HG02943 (cell line): Measurements from ENCODE around the gene PTPRK.
"Not testable (repeated sequence)": the region's sequence is repeated elsewhere in the genome, so short reads cannot be mapped to it uniquely, and the experiment has no call there.

Experiments
- ATAC-seq: cut with Tn5 transposase; IDR thresholded peaks from one replicate; pipeline ENCODE4 v1.9.1; 2021; ENCODE audit warnings: mild to moderate bottlenecking, low read depth, moderate library complexity; ENCODE audit not compliant: unreplicated experiment

PTPRK gene

DNA sequence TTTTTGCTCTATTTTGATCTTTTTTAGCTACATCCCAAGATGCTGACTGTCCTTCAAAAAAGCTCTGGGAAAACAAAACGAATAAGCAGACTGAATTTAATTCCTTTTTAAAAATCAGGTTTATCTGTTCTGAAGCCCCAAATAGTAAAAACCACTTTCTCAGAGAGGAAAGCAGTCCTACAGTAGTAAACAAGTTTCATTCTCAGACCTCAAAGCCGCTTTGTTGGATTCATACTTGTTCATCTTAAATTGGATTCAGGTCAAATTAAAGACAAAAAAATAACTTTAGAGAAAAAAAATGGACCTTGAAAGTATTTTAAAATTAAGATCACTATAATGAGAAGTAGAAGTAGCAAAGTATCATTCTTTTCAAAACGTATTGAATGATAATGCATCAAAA, 523.5 kb downstream of the PTPRK start:
- no peak for ATAC-seq

DNA sequence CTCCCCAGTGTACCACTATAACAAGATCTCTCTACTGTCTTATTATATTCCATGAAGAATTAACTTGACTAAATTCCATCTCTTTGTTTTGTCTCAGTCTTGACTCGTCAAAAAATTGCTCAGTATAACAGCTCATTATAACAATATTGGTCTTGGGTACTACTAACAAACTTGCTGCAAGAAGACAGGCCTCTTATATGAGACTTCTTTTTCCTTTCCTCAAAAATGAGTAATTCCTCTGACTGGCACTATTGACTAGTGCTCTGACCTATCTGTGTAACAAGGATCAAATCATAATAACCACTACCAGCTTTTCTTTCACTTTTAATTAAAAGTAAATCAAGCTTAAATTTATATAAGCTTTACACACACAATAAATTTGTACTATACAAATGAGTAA, 528.3 kb downstream of the PTPRK start:
- ATAC-seq = no peak

DNA sequence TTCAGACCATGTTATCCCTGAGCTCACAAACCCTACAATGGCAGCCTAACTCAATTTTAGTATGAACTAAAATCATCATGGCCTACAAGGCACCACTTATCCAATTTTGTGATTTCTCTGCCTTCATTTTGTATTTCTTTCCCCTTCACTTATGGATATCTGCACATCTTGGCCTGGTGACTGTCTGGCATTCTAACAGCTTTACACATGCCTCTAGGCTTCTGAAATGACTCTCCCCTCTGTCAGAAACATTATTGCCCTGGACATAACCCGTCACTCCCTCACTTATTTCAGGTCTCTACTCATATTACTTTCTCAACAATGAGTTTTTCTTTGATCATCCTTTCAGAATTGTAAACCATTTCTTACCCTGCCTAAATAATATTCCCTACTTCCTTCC, 530.3 kb downstream of the PTPRK start:
- ATAC-seq = no peak

DNA sequence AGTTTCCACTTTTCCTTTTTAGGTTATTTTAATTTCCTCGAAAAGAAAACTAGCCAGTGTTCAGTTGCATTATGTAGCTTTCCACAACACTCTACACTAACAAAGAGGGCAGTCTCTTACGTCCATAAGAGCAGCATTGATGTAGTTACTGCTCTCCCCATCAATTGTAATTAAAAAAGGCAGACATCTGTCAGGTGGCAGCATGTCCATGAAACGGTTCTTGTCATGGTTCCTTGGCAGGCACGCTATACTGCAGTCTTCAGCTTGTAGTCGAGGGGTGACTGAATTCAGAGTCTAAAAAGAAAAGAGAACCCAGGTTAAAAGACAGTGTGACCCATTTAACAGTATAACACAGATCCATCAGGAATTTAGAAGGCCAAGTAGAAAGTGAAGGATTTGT, 539.4 kb downstream of the PTPRK start:
- no peak for ATAC-seq

DNA sequence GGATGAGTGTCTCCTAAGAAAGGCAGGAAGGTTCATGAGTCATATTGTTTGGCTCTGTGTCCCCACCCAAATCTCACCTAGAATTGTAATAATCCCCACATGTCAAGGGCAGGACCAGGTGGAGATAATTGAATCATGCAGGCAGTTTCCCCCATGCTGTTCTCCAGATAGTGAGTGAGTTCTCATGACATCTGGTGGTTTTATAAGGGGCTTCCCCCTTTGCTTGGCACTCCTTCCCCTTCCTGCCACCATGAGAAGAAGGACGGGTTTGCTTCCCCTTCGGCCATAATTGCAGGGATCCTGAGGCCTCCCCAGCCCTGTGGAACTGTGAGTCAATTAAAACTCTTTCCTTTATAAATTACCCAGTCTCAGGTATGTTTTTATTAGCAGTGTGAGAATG, 542.2 kb downstream of the PTPRK start:
- ATAC-seq = not testable (repeated sequence)

DNA sequence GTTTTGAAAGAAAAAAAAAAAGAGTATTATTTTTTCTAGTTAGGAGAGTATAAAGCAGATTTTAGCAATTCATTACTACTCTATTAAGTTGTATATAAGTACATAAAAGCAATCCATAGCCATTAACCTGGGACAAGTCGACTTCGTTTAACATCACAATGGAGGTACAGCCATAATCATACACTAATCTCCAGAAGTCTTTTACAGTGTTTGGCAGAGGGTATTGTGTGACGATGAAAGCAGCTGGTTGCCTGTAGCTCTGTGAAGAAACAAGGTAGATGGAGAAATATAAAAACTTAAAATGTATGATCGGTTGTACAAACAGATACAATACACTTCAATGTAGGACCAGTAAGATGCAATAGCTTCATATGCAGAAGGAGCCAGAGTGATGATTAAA, 543.6 kb downstream of the PTPRK start:
- ATAC-seq = no peak

DNA sequence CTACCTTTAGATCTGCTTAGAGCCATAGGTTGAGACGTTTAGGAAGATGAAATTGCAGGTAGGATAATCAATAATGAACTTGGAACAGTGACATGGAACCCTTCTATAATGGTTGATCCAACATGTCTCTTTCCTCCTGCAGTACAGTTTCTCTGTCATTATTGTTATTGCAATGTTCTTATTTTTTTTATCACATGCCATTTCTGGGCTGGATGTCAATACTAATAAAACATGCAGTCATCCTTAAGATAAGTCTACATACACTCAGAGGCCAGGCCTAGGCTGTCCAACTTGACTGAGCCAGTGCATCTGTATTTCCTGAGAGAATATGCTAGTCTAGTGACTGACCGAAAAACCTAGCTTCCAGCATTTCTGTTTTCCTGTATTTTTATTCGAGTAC, 544.3 kb downstream of the PTPRK start:
- no peak for ATAC-seq

DNA sequence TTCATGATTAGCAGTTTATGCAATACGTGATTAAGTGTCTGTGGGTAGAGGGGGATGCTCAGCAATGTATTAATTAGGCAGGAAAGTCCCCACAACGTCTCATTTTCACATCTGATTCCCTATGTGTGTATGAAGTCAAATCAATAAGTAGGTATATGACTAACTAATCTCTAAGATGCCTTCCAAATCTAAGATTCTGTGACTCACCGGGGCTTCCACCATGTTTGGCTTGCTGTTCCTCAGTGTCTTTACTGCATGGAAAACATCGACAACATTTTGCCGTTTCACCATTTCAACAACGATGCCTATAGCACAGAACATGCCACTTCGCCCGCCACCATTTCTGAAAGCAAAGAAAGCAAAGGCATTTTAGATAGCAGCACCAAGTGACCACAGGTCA, 547.6 kb downstream of the PTPRK start:
- ATAC-seq = no peak

DNA sequence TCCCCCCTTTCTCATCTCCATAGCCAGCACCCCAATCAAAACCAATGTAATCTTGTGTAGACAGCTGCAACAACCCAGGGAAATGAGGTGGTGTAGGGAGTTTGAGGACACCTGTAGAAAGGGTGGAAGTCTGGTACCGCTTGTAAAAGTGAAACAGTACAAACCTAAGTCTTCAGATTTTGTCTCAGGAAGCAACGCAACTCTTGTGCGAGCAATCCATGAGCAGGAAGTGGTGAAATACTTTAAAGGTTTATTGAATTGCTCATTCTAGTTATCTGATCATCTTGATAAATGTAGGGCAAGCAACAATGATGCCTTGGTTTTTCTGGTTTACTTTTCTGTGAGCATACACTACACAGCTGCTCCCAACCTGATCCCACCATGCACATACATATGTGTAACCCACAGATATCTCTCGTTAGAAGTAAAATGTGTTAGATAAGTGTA, 548.4 kb downstream of the PTPRK start:
- ATAC-seq = no peak

DNA sequence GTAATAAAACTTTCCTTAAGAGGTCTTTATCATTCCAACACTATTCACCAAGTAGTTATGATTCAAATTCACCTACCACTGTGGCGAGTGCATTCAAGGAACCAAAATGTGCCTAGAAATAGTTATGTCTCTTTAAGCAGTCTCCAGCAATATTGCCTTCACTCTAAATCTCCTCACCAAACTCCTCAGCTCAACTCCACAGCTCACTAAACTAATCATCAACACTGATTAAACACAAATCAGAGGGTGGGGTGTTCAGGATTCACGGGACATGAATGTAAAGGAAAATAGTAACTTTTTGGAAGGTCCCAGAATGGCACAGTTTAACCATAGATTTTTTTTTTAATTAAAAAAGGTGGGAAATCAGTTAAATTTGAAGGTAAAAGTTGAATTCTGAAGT, 549.0 kb downstream of the PTPRK start:
- ATAC-seq = no peak

DNA sequence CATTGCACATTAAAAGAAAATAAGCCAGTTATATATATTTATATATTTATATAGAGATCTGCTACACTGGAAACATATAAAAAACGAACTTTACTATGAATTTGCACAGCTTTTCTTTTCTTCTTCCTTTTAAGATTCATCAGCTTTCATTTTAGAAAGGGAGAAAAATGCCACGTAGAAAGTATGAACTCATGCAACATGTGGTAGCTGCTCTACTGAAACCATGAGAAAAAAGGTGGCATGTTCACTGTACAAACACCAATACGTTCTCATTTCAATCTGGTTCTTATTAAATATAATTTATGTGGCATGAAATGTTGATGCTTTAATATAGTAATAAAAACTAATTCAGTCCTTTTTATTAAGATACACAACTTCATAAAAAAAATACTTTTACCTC, 550.7 kb downstream of the PTPRK start:
- no peak for ATAC-seq

DNA sequence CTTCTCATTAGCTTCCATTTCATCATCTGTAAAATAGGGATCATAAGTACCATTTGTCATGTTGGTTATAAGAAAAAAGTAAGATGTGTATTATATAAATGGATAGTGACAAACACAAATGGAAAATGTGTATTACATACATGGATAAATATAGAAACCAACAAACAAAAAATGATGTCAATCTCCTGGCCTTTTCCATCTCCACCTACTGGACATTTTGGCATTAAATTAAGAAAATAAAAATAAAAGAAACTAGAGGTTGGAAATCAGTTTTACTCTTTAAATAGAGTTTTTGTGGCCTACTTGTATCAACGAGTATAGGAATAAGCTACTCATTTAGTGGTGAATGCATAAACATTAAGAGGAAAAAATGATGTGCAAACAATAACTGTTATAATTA, 552.0 kb downstream of the PTPRK start:
- no peak for ATAC-seq

DNA sequence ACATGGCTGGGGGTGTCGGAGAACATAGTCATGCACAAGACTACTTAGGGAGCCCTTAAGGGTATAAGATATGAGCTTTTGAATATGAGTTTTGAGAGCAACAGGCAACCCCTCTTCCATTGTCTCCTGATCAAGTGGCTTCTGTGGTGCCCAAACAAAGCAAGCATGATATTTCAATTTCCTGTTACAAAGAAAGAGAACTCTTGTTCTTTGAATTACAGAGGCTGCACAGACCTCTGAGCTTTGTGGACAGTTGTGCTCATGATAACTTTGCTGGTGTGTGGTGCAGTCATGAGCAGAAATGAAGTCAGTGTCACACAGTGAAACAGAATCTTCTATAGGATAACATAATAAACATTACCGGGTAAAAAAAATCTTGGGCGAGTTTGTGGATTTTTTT, 552.7 kb downstream of the PTPRK start:
- no peak for ATAC-seq

DNA sequence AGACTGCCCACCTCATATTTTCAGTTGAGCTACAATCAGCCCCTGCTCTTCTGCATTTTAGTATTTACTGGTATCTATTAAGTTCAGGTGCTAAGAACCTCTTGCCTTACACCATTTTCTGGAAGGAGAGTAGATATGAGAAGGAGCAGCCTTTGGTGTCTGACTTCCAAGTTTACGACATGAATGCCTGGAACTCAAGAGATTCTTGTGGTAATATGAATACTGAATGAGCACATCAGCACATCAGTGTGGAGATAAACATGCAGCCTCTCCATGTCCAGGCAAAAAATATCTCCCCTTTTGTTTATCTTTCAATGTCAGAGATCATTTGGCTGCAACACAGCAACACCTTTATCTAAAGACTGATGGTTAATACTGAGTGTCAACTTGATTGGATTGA, 553.8 kb downstream of the PTPRK start:
- ATAC-seq = no peak

DNA sequence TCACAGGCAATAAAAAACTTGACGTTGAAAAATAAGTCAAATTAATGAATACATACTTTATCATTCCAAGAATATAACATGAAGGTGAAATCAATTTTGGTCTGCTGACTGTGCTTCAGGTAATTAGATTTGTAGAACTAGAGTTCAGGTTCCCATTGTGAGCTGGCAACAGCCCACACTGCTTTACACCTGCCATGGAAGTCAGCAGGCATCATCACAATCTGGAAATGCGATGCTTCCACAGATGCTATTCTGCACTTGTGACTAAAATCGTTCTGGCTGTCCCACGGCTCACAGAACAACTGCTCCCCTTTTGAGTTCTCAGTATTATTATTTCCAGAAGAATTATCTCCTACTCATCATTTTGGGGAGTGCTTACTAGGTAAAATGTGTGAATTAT, 556.9 kb downstream of the PTPRK start:
- ATAC-seq = no peak

DNA sequence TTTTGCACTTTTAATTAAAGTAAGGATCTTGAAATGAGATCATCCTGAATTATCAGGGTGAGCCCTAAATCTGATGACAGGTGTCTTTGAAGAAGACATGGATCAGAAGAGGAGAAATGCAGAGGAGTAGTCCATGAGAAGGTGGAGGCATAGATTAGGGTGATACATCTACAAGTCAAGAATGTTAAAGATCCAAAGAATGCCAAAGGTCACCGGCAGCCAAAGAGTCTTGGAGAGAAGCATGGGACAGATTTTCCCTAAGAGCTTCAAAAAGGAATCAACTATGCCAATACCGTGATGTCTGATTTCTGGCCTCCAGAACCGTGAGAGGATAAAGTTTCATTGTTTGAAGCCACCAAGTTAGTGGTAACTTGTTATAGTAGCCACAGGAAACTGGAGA, 560.5 kb downstream of the PTPRK start:
- no peak for ATAC-seq

DNA sequence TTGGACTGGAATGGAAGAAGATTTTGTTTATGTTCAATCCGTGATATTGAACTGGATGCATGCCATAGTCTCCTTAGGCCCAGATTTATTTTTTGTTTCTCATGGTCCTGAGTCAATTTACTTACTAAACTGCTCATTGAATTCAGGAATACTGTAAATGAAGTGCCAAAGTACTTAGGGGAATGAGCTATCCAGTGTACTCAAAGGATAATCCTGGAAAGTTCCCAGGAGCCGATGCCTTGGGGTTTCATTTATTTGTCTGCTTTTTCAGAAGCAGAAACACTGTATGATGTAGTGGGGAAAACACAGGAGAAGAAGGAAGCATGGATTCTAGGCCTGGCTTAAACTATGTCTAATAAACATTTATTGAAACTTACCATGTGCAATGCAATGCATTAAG, 563.4 kb downstream of the PTPRK start:
- ATAC-seq = no peak

DNA sequence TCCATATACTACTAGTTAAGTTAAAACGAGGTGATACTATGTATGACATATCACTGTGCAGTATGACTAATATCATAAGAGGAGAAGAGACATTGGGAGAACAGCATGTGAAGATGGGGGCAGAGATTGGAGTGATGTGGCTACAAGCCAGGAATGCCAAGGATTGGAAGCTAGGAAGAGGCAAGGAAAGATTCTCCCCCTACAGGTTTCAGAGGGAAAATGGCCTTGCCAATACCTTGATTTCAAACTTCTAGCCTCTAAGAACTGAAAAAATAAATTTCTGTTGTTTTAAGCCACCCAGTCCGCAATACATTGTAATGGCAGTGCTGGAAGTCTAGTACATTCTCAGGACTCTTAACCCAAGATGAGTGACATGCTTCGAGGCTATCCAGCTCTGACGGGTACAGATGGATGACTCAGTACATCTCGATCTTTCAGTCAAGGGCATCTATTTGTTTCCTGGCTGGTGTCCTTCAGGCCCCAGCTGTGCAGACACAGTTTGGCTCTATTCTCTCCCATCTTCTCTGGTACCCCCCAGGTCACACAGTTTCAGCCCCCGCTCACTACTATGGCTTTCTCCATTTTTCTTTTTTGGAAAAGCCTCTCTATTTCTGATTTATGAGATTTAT, 564.0 kb downstream of the PTPRK start:
- ATAC-seq = no peak

DNA sequence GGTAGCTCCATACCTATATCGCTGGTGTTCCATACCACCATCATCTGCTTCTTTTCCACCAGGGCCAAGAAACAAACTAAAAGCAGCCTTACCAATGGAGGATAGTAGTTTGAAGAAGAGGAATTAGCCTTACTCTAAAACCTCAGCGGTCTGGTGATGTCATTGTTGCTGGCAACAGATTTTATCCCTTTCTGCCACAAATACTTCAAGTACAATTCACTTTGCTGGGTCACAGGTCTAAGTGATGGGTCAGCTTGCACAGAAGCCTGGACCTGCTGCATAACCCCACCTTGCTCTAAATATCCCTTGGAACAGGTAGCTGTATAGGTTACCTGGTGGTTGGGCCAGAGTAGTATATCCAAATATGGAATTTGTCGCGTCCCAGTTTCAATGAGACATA, 566.3 kb downstream of the PTPRK start:
- no peak for ATAC-seq

DNA sequence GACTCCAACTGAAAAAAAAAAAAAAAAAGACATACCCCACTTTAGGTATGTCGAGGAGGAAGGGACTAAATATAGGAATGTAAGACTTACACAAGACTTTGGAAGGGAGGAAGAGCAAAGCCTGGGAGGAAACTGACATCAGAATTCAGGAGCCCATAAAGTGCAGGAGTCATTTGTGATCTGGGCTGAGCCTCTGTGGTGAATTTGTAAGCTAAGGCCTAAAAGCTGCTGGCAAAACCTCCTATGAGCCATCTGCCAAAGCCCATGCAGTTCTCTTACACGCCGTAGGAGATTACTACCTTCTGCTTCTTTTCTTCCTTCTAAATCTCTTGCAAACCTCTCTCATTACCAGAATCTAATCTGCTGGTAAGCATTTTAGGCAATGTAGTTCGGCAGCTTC, 567.6 kb downstream of the PTPRK start:
- ATAC-seq = no peak

DNA sequence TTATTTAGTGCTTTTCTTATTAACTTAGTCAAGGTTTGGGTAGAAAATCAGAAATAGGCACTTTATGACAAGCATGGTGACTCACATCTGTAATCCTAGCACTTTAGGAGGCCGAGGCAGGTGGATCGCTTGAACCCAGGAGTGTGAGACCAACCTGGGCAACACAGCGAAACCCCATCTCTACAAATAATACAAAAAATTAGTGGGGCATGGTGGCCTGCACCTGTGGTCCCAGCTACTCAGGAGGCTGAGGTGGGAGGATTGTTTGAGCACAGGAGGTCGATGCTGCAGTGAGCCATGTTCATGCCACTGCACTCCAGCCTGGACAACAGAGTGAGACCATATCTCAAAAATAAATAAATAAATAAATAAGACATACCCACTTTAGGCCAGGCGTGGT, 568.2 kb downstream of the PTPRK start:
- no peak for ATAC-seq

DNA sequence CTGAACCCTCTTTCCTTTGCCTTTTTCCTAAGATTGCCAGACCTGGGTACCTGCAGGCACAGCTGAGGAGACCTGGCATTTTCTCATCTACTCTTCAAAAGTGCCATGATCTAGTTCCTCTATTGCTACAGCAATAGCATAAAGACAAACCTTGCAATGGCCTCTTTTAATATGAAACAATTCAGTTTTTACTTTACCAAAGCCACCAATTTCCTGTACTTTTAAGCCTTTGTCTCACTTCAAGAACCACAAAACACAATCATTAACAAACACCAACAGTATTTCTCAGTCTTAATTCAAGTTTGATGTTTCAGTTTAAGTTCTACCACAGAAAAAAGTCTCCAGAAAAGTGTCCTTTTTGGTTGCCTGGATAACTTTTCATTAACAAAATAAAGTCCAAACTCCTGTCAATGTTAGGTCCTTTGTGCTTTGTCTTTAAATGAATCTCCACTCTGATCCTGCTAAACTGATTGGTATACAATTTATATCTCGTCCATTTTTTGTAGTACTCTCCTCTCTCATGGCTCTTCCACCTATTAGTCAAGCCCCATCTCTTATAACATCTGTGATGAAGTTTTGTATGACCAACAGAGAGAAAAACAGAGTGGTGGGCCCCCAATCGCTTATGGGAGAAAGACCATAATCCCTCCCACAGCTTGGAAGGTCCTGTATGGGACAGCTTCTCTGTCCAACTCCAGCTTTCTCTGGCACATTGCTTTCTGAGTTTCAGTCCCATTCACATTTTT, 569.1 kb downstream of the PTPRK start:
- peak; percentile 84 for ATAC-seq
